ENCODE measurements around the gene IPPK.

Gene IPPK

DNA sequence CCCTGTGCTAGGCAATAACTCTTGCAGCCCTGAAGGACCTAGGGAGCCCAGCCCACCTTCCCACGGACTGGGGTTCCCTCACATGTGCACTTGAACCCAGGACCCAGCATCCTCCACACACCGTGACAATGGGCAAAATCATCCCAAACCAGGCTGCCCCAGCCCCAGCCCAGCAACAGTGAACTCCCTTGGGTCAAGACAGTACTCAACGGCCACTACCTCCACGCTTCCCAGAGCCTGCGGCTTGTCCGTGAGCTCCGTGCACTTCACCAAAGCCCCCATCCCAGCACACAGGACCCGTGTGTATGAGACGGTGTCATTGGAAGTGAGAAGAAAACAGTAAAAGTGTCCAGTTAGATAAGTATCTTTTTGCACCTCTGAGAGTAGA is 55.8 kb downstream of the IPPK start:
- peaks cover 0 to 86% of the 10 kb centered on the region in 2 experiments; a peak in 1 of 3 replicates for H3K36me3 ChIP-seq (ENCODE audit: control insufficient read depth in 2 of 2, insufficient read depth in 1 of 2, low read length in 2 of 2)
- CTCF ChIA-PET, result interaction anchor here (0.5 kb wide), 1 partner anchor 101 kb away, joined by 3 read pairs; no protein-coding TSS in a partner anchor
- no peaks in the 10 kb centered on the region for H3K9me3 ChIP-seq (ENCODE audit: control insufficient read depth, insufficient read depth, low read depth, low read length)
- no peak overlapping the region for H3K4me3 ChIP-seq (ENCODE audit: low read depth, low read length)
- POLR2A ChIA-PET, result no interaction called here
- no peaks in the 10 kb centered on the region for H3K4me1 ChIP-seq (ENCODE audit: control insufficient read depth, insufficient read depth, low read length)
- TF ChIP-seq ZNF362 (tag by site-specific recombination; IDR thresholded peaks at IDR 0.05), result no peak
- TF ChIP-seq ELK4 (IDR thresholded peaks at IDR 0.05; ENCODE audit: borderline replicate concordance, low read depth, low read length), result no peak
- no peak for TF ChIP-seq ZNF704 (tag by site-specific recombination; IDR thresholded peaks at IDR 0.05)
- TF ChIP-seq MZF1 (tag by site-specific recombination; IDR thresholded peaks at IDR 0.05; ENCODE audit: borderline replicate concordance), result no peak
- no peak for TF ChIP-seq ZBTB44 (tag by site-specific recombination; IDR thresholded peaks at IDR 0.05)
- no peak for TF ChIP-seq ZNF76 (tag by site-specific recombination; IDR thresholded peaks at IDR 0.05; ENCODE audit: borderline replicate concordance, low read depth)
- TF ChIP-seq KLF8 (tag by site-specific recombination; IDR thresholded peaks at IDR 0.05), result no peak
- TF ChIP-seq ZNF654 (tag by site-specific recombination; IDR thresholded peaks at IDR 0.05; ENCODE audit: low read depth), result no peak
- TF ChIP-seq ZNF610 (tag by site-specific recombination; IDR thresholded peaks at IDR 0.05; ENCODE audit: borderline replicate concordance), result no peak
- no peak for TF ChIP-seq GLI4 (tag by site-specific recombination; IDR thresholded peaks at IDR 0.05)
- no peak for TF ChIP-seq ZNF830 (tag by site-specific recombination; IDR thresholded peaks at IDR 0.05; ENCODE audit: low read depth)
- no peak for TF ChIP-seq ZNF121 (tag by site-specific recombination; IDR thresholded peaks at IDR 0.05)
- no peak overlapping the region for H3K27ac ChIP-seq (ENCODE audit: extremely low read depth, low read depth, low read length)

DNA sequence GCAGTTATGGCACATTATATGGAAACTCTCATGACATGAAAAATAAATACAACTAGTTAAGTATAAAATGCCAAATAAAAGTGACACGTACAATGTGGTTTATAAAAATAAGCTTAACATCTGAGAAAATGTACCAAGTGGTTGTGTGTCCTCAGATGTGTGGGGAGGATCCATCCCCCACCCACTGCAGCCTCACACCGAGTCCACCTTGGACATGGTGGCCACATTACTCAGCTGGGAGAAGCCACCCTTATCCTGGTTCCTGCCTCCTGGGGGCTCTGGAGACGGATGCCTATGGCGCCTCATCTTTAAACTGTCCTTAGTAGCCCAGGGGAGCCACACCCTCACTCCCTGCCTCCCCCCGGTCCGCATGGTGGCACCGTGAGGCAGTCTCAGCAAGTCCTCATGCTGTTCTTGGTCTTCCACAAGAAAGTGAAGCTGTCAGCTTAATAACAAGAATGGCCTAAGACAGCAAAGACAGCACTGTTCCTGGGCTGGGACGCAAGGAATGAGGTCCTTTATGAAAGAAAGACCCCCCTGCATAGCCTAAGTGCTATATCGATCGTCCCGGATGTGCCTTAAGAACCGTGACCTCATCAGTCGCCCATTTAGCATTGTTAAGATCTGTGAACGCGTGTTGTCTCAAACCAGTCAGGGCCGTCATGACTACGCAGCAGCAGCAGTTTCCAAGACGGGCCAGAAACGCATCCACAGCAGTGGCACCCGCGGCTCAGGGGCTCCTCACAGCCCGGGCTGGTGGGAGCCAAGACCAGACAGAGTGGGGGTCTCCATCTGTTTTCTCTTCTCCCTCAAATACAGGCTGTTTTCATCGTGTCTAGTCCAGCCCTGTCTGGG is 56.4 kb downstream of the IPPK start:
- no peak overlapping the region for H3K27ac ChIP-seq (ENCODE audit: extremely low read depth, low read depth, low read length)
- POLR2A ChIA-PET, result no interaction called here
- peaks cover 0 to 80% of the 10 kb centered on the region in 2 experiments; a peak in 1 of 3 replicates for H3K36me3 ChIP-seq (ENCODE audit: control insufficient read depth in 2 of 2, insufficient read depth in 1 of 2, low read length in 2 of 2)
- CTCF ChIA-PET, result no interaction called here
- no peak overlapping the region for H3K4me3 ChIP-seq (ENCODE audit: low read depth, low read length)
- no peaks in the 10 kb centered on the region for H3K4me1 ChIP-seq (ENCODE audit: control insufficient read depth, insufficient read depth, low read length)
- H3K9me3 ChIP-seq (ENCODE audit: control insufficient read depth, insufficient read depth, low read depth, low read length), result no peaks in the 10 kb centered on the region
- TF ChIP-seq ZNF768 (tag by site-specific recombination; IDR thresholded peaks at IDR 0.05), result no peak
- TF ChIP-seq ZNF560 (tag by site-specific recombination; IDR thresholded peaks at IDR 0.05; ENCODE audit: borderline replicate concordance), result no peak
- TF ChIP-seq ZNF704 (tag by site-specific recombination; IDR thresholded peaks at IDR 0.05), result no peak
- no peak for TF ChIP-seq YY2 (tag by site-specific recombination; IDR thresholded peaks at IDR 0.05)
- TF ChIP-seq, protein P1, sequence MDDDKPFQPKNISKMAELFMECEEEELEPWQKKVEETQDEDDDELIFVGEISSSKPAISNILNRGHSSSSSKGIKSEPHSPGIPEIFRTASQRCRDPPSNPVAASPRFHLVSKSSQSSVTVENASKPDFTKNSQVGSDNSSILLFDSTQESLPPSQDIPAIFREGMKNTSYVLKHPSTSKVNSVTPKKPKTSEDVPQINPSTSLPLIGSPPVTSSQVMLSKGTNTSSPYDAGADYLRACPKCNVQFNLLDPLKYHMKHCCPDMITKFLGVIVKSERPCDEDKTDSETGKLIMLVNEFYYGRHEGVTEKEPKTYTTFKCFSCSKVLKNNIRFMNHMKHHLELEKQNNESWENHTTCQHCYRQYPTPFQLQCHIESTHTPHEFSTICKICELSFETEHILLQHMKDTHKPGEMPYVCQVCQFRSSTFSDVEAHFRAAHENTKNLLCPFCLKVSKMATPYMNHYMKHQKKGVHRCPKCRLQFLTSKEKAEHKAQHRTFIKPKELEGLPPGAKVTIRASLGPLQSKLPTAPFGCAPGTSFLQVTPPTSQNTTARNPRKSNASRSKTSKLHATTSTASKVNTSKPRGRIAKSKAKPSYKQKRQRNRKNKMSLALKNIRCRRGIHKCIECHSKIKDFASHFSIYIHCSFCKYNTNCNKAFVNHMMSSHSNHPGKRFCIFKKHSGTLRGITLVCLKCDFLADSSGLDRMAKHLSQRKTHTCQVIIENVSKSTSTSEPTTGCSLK (tag by site-specific recombination; IDR thresholded peaks at IDR 0.05), result no peak
- TF ChIP-seq, protein P2, sequence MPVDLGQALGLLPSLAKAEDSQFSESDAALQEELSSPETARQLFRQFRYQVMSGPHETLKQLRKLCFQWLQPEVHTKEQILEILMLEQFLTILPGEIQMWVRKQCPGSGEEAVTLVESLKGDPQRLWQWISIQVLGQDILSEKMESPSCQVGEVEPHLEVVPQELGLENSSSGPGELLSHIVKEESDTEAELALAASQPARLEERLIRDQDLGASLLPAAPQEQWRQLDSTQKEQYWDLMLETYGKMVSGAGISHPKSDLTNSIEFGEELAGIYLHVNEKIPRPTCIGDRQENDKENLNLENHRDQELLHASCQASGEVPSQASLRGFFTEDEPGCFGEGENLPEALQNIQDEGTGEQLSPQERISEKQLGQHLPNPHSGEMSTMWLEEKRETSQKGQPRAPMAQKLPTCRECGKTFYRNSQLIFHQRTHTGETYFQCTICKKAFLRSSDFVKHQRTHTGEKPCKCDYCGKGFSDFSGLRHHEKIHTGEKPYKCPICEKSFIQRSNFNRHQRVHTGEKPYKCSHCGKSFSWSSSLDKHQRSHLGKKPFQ (tag by site-specific recombination; IDR thresholded peaks at IDR 0.05), result no peak
- no peak for TF ChIP-seq ZNF37A (tag by site-specific recombination; IDR thresholded peaks at IDR 0.05)
- TF ChIP-seq KLF16 (tag by site-specific recombination; IDR thresholded peaks at IDR 0.05), result no peak

All from HEK293 (cell line).